ENCODE measurements around the gene PTK7.

PTK7 gene

DNA sequence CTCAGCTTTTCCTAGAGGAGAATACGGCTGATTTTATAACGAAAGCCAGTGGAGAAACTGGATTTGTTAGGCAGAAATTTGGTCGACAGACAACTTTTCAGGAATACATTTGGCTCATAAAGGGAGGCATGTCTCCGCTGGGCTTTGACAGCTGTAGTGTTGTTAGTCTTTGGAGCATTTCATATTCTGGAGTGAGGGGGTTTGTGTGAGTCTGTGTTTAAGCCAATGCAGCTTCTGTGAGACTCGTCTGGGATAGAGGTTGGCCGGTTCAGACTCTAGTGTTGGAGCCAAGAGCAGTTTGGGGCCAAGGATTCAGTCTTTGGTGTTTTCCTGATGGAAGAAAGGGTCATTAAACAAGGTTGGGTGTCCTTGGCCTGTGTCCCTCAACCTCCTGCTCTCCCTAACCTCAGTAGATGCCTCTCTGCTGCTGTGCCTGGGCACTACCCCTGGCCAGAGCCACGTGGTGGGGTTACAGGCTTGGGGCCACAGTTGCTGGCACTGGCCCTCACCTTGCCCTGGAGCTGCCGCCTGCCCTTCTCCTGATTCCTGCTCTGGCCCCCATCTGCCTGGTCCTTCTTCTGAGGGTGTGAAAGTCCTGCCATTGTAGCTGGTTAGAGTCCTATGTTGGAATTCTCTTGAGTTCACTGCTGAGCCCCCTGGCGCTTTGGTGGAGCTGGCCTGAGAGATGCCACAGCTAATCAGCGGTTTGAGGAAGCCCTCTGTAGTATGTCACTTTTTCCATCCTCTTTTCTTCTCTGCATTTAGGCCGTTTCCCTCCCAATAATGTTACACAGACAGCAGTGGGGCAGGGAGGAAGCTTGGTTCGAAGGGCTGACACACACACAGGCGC is 6.9 kb downstream of the PTK7 start:
- in situ Hi-C loops (cut with MboI; ENCODE audit: low sequenced_read_pairs, unreplicated experiment), result no loop called here
- TF ChIP-seq, protein P1, sequence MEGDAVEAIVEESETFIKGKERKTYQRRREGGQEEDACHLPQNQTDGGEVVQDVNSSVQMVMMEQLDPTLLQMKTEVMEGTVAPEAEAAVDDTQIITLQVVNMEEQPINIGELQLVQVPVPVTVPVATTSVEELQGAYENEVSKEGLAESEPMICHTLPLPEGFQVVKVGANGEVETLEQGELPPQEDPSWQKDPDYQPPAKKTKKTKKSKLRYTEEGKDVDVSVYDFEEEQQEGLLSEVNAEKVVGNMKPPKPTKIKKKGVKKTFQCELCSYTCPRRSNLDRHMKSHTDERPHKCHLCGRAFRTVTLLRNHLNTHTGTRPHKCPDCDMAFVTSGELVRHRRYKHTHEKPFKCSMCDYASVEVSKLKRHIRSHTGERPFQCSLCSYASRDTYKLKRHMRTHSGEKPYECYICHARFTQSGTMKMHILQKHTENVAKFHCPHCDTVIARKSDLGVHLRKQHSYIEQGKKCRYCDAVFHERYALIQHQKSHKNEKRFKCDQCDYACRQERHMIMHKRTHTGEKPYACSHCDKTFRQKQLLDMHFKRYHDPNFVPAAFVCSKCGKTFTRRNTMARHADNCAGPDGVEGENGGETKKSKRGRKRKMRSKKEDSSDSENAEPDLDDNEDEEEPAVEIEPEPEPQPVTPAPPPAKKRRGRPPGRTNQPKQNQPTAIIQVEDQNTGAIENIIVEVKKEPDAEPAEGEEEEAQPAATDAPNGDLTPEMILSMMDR (IDR thresholded peaks at IDR 0.05; ENCODE audit: borderline replicate concordance, control extremely low read depth, extremely low read depth, insufficient read depth, missing control alignments), result no peak
- DNase-seq (ENCODE audit: low spot score), result no peak

DNA sequence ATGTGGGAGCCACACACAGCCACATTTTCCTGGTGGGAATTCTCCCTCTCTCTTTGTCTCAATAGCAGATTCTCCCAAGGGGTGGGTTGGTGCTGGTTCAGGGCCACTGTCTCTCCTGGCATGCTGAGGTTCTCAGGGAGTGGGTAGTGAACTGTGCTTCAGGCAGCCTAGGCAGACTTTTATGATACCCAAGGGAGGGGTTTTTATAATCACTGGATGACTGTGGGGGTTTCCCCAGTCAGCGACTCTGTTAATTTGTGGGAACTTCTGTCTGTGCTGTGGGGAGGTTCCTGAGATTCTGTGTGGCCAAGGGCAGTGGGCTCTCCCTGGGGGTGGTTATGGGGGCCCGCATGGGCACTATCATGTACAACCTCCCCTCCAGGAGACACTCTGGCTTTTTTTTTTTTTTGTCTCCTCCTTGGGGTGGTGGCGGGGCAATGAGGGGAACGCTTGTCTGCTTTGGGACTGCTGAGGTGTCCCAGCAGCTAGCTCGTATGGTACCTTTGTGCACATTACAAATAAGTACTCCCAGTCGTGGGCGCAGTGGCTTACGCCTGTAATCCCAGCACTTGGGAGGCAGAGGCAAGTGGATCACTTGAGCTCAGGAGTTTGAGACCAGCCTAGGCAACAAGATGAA is 10.0 kb downstream of the PTK7 start:
- TF ChIP-seq, protein P1 (IDR thresholded peaks at IDR 0.05; ENCODE audit: borderline replicate concordance, control extremely low read depth, extremely low read depth, insufficient read depth, missing control alignments), result no peak
- in situ Hi-C loops (cut with MboI; ENCODE audit: low sequenced_read_pairs, unreplicated experiment), result no loop called here
- DNase-seq (ENCODE audit: low spot score), result peak; percentile 79

DNA sequence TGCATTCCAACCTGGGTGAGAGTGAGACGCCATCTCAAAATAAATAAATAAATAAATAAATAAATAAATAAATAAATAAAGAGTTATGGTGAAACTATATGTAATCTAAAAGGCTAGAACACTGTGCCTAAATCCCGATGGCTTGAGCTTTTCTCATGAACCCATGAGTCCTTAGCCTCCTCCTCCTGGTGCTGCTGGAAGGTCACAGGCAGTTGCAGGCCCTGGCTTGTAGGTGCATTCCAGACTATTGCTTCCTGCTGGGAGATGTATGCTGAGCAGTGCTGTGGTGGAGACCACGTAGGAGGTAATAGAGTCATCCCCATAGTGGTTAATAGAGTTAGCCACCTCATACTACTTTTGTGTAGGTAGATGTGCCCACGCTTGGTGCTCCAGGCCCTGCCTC is 12.5 kb downstream of the PTK7 start:
- in situ Hi-C loops (cut with MboI; ENCODE audit: low sequenced_read_pairs, unreplicated experiment), result no loop called here
- TF ChIP-seq, protein P1 (IDR thresholded peaks at IDR 0.05; ENCODE audit: borderline replicate concordance, control extremely low read depth, extremely low read depth, insufficient read depth, missing control alignments), result no peak
- DNase-seq (ENCODE audit: low spot score), result no peak

DNA sequence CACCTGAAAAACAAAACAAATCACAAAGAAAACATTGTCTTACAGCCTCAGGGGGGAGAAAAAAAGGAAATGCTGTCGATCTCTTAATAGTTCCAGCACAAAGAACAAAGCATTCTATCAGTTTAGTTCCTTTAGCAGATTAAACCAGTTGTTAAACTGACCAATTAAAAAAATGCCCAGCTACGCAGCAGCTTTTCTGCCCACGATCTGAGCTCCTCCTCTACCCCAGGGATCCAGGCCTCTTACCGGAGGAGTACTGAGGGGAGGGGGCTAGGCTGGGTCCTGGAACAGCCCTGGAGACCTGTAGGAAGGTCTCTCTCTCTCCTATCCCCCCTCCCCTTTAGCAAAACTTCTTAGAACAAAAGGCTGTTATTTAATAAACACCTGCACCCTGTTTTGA is 13.4 kb downstream of the PTK7 start:
- TF ChIP-seq, protein P1 (IDR thresholded peaks at IDR 0.05; ENCODE audit: borderline replicate concordance, control extremely low read depth, extremely low read depth, insufficient read depth, missing control alignments), result no peak
- in situ Hi-C loops (cut with MboI; ENCODE audit: low sequenced_read_pairs, unreplicated experiment), result no loop called here
- no peak for DNase-seq (ENCODE audit: low spot score)

DNA sequence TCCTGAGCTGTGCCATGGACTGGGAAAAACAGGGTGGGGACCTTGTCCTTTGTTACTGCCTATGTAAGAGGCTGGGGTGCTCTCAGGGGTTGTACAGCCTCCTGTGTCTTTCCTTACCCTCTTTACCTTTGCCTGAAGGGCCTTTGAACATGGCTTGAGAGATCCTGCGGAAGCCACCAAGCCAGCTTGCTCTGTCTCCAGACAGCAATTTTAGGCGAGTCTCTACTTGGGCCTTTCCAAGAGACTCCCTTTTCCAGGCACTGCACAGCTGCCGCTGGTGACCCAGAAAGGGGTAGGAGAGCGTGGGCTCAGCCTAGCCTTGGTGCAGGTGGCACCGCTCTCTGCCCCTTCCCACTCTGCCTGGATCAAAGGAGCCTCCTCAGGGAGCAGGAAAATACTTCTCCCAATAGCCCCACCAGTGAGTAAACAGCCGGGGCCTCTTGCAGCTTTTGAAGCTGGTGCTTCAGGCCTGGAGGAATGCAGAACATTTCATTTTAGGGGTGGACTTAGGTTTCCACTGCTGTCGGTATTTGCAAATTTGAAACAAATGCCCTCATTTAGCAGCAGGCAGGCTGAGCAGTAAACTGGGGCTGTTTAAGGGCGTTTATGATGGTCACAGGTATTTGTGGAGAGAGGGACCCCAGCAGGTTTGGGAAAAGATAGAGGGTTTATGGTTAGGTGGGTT is 13.9 kb downstream of the PTK7 start:
- in situ Hi-C loops (cut with MboI; ENCODE audit: low sequenced_read_pairs, unreplicated experiment), result no loop called here
- TF ChIP-seq, protein P1 (IDR thresholded peaks at IDR 0.05; ENCODE audit: borderline replicate concordance, control extremely low read depth, extremely low read depth, insufficient read depth, missing control alignments), result no peak
- no peak for DNase-seq (ENCODE audit: low spot score)

DNA sequence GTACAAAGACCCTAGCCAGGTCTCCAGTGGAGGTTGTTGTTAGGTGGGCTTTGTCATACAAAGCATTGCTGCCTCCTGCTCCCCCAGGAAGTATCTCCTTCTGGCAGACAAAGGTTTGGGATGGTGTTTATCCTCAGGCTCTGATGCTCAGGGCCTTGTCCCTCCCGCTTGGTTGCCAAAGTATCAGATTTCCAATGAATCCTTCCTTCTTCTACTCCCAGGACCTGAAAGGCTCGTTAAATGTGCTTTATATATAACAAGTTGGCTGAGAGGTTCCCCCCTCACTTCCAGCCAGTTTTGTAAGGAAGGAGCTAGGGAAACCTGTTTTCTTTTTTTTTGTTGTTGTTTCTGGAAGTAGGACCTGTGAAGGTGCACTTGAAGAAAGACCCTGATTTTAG is 14.4 kb downstream of the PTK7 start:
- in situ Hi-C loops (cut with MboI; ENCODE audit: low sequenced_read_pairs, unreplicated experiment), result no loop called here
- DNase-seq (ENCODE audit: low spot score), result no peak
- TF ChIP-seq, protein P1 (IDR thresholded peaks at IDR 0.05; ENCODE audit: borderline replicate concordance, control extremely low read depth, extremely low read depth, insufficient read depth, missing control alignments), result no peak
